Tibial nerve (tissue), 3 donors: ENCODE data around the gene VANGL1.

Experiments
- POLR2A ChIP-seq, 2 donors: fragments of 450-650 bp; IDR thresholded peaks; one replicate each; pipeline ENCODE4 v1.6.1; 2017; ENCODE audit warnings: antibody characterized with exemption in 2 of 2, mild to moderate bottlenecking in 2 of 2, moderate library complexity in 2 of 2
- TF ChIP-seq, protein P1 (sequence below), 5 experiments: fragments of 200-600 bp in 3 of 5; fragments of 450-650 bp in 2 of 5; sonication (generic) in 3 of 5; IDR thresholded peaks; one replicate each; pipeline ENCODE4 v1.5.1; 2016 to 2019; ENCODE audit warnings: antibody characterized with exemption in 5 of 5, mild to moderate bottlenecking in 3 of 5, moderate library complexity in 2 of 5

DNA sequence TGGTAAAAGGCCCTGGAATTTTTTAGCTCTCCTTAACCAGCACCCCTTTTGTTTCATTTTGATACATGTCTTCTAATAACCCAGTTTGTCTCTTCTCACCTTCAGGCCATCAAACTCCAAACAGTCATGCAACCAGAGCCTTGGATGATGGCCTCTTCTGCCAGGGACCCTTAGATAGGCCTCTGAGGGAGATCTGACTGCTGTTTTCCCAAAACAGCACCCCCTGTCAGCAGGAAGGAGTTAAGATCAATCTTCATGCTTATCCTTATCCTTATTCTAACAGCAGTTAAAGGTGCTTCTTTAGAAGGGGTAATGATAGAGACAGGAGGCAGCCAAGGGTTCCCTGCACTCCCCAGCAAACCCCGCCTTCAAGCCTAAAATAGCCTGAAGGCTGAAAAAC lies 49.5 kb upstream of the VANGL1 start:
- TF ChIP-seq, protein P1, sequence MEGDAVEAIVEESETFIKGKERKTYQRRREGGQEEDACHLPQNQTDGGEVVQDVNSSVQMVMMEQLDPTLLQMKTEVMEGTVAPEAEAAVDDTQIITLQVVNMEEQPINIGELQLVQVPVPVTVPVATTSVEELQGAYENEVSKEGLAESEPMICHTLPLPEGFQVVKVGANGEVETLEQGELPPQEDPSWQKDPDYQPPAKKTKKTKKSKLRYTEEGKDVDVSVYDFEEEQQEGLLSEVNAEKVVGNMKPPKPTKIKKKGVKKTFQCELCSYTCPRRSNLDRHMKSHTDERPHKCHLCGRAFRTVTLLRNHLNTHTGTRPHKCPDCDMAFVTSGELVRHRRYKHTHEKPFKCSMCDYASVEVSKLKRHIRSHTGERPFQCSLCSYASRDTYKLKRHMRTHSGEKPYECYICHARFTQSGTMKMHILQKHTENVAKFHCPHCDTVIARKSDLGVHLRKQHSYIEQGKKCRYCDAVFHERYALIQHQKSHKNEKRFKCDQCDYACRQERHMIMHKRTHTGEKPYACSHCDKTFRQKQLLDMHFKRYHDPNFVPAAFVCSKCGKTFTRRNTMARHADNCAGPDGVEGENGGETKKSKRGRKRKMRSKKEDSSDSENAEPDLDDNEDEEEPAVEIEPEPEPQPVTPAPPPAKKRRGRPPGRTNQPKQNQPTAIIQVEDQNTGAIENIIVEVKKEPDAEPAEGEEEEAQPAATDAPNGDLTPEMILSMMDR (IDR thresholded peaks at IDR 0.05), result no peak
- TF ChIP-seq POLR2A (IDR thresholded peaks at IDR 0.05), result no peak
